Colonic mucosa (tissue), 4 donors: ENCODE results near the gene ZNF662. TPM values are rescaled to one million over a fixed set of nuclear protein-coding genes. Genes with fewer than 3 reads are reported as not detected.
"Not testable (repeated sequence)": the region's sequence is repeated elsewhere in the genome, so short reads cannot be mapped to it uniquely, and the experiment has no call there.

ENCODE experiments used
- DNase-seq: peaks from one replicate; pipeline ENCODE4 v3.0.0-alpha.2; 2020
- H3K27ac ChIP-seq: fragments of 200-600 bp; one replicate; pipeline ENCODE4 v1.8.0; 2021
- H3K27me3 ChIP-seq: fragments of 200-600 bp; one replicate; pipeline ENCODE4 v1.8.0; 2021
- H3K36me3 ChIP-seq: fragments of 200-600 bp; one replicate; pipeline ENCODE4 v1.8.0; 2021
- H3K4me1 ChIP-seq: fragments of 200-600 bp; one replicate; pipeline ENCODE4 v1.8.0; 2021; ENCODE audit warnings: mild to moderate bottlenecking
- H3K4me3 ChIP-seq: fragments of 200-600 bp; one replicate; pipeline ENCODE4 v1.8.0; 2021
- H3K9ac ChIP-seq, 2 donors: one replicate each; pipeline ENCODE4 v1.7.0; 2013; ENCODE audit warnings: control low read depth in 2 of 2, low read depth in 2 of 2, low read length in 2 of 2
- H3K9me3 ChIP-seq: fragments of 200-600 bp; one replicate; pipeline ENCODE4 v1.8.0; 2021
- CTCF ChIP-seq: fragments of 200-600 bp; IDR thresholded peaks from one replicate; pipeline ENCODE4 v1.8.0; 2022; ENCODE audit warnings: antibody characterized with exemption, mild to moderate bottlenecking
- intact Hi-C: fragments of 100-400 bp; cut with DNase I; formaldehyde crosslinking; loops from one replicate; pipeline ENCODE4 v1.14.1; 2022
- total RNA-seq, 2 donors: library from RNA; stranded (reverse); fragmentation: NEBNext Ultra II Directional in 1 of 2; extraction: Animal tissue kit (Norgen Biotek cat#: 25700) in 1 of 2; gene quantifications; one replicate each; pipeline ENCODE4 v1.2.1, GENCODE V29; 2021
- donor health status: healthy.
- donor health status: DM: no; HTN: no; CAD: no.
- donor health status: DM: no; HTN: no; CAD: no.

The ZNF662 gene
- total RNA-seq, 2 donors from 2014 or later: 2.8 to 5.5 TPM

- H3K9me3 ChIP-seq: no peaks in the 10 kb centered on the region
- peak; percentile 87 for TF ChIP-seq CTCF
- H3K36me3 ChIP-seq: no peaks in the 10 kb centered on the region
- no peaks in the 10 kb centered on the region for H3K27me3 ChIP-seq
- peak overlapping the region; percentile 78 for H3K4me3 ChIP-seq
- peak overlapping the region; percentile 62 to 87 for H3K9ac ChIP-seq
- DNase-seq: peak; percentile 85
- H3K4me1 ChIP-seq: no peaks in the 10 kb centered on the region
- intact Hi-C loops: loop anchor here (5.0 to 10.0 kb wide), 3 partner anchors 49 to 296 kb away; partner anchors contain the start of gene SEC22C
- H3K27ac ChIP-seq: no peak overlapping the region
Measured at GRCh38 chr3:42880601-42881451, 25.1 kb upstream of the ZNF662 start.

- not testable (repeated sequence) for H3K9me3 ChIP-seq, H3K27ac ChIP-seq, H3K36me3 ChIP-seq, DNase-seq, H3K4me3 ChIP-seq, H3K27me3 ChIP-seq, H3K9ac ChIP-seq, H3K4me1 ChIP-seq
- intact Hi-C loops: loop anchor here (5.0 to 10.0 kb wide), 3 partner anchors 51 to 299 kb away; partner anchors contain the start of gene SEC22C
Measured at GRCh38 chr3:42883251-42883930, 22.6 kb upstream of the ZNF662 start.

- Histone ChIP-seq H3K9ac (no peak overlapping the region), H3K9me3 (no peaks in the 10 kb centered on the region), H3K27ac (no peak overlapping the region), H3K36me3 (no peaks in the 10 kb centered on the region), H3K4me3 (no peak overlapping the region), H3K27me3 (no peaks in the 10 kb centered on the region), H3K4me1 (no peaks in the 10 kb centered on the region)
- DNase-seq: no peak
- TF ChIP-seq CTCF: no peak
- intact Hi-C loops: loop anchor here (5.0 to 10.0 kb wide), 3 partner anchors 52 to 300 kb away; partner anchors contain the start of gene SEC22C
Measured at GRCh38 chr3:42884324-42884723, 21.6 kb upstream of the ZNF662 start.

- no peak for DNase-seq
- Histone ChIP-seq H3K9ac (no peak overlapping the region), H3K36me3 (no peaks in the 10 kb centered on the region), H3K9me3 (no peaks in the 10 kb centered on the region), H3K27me3 (no peaks in the 10 kb centered on the region), H3K27ac (no peak overlapping the region), H3K4me1 (no peaks in the 10 kb centered on the region), H3K4me3 (no peak overlapping the region)
- intact Hi-C loops: loop anchor here (10.0 kb wide), 1 partner anchor 302 kb away; the partner anchor contains the start of gene SEC22C
- TF ChIP-seq CTCF: no peak
Measured at GRCh38 chr3:42886294-42886822, 19.6 kb upstream of the ZNF662 start.

GRCh38 chr3:42887084-42887483 lies 18.9 kb upstream of the ZNF662 start:
- Histone ChIP-seq H3K27ac (no peak overlapping the region), H3K9me3 (no peaks in the 10 kb centered on the region), H3K4me1 (no peaks in the 10 kb centered on the region), H3K4me3 (no peak overlapping the region), H3K27me3 (no peaks in the 10 kb centered on the region), H3K9ac (no peak overlapping the region), H3K36me3 (no peaks in the 10 kb centered on the region)
- intact Hi-C loops: loop anchor here (10.0 kb wide), 1 partner anchor 302 kb away; the partner anchor contains the start of gene SEC22C
- TF ChIP-seq CTCF: no peak
- no peak for DNase-seq
